ENCODE measurements around the gene VWA8.
"Not testable (repeated sequence)": the region's sequence is repeated elsewhere in the genome, so short reads cannot be mapped to it uniquely, and the experiment has no call there.

VWA8 gene

GRCh38 chr13:41944635-41945397 is 16.1 kb downstream of the VWA8 start:
- Mint-ChIP-seq H3K36me3 (peaks cover 47% of the 10 kb centered on the region), H3K9me3 (peaks cover 9% of the 10 kb centered on the region)

GRCh38 chr13:41944229-41944628 is 16.7 kb downstream of the VWA8 start:
- H3K4me3 Mint-ChIP-seq = no peak overlapping the region
- H3K36me3 Mint-ChIP-seq = peaks cover 43% of the 10 kb centered on the region
- no peak overlapping the region for H3K27ac Mint-ChIP-seq
- H3K27me3 Mint-ChIP-seq = no peaks in the 10 kb centered on the region
- peaks cover 9% of the 10 kb centered on the region for H3K9me3 Mint-ChIP-seq
- H3K4me1 Mint-ChIP-seq = peaks cover 26% of the 10 kb centered on the region

More at GRCh38 chr13:41944635-41945397, 16.1 kb downstream of the VWA8 start:
- Mint-ChIP-seq H3K4me1 (peaks cover 23% of the 10 kb centered on the region), H3K27ac (peak overlapping the region; percentile 0), H3K27me3 (no peaks in the 10 kb centered on the region), H3K4me3 (no peak overlapping the region)

GRCh38 chr13:41942462-41943094 is 18.3 kb downstream of the VWA8 start:
- Mint-ChIP-seq H3K36me3 (peaks cover 34% of the 10 kb centered on the region), H3K4me3 (no peak overlapping the region), H3K4me1 (peaks cover 31% of the 10 kb centered on the region), H3K9me3 (peaks cover 9% of the 10 kb centered on the region), H3K27ac (no peak overlapping the region), H3K27me3 (no peaks in the 10 kb centered on the region)

GRCh38 chr13:41941174-41941573 is 19.7 kb downstream of the VWA8 start:
- H3K27me3 Mint-ChIP-seq = no peaks in the 10 kb centered on the region
- no peak overlapping the region for H3K27ac Mint-ChIP-seq
- peaks cover 26% of the 10 kb centered on the region for H3K36me3 Mint-ChIP-seq
- peaks cover 32% of the 10 kb centered on the region for H3K4me1 Mint-ChIP-seq
- no peaks in the 10 kb centered on the region for H3K9me3 Mint-ChIP-seq
- H3K4me3 Mint-ChIP-seq = no peak overlapping the region

- Mint-ChIP-seq H3K27ac (no peak overlapping the region), H3K4me3 (no peak overlapping the region)
These were observed 21.5 kb downstream of the VWA8 start for GRCh38 chr13:41939398-41939797.

GRCh38 chr13:41938918-41939317 is 22.0 kb downstream of the VWA8 start:
- no peak overlapping the region for H3K27ac Mint-ChIP-seq
- H3K36me3 Mint-ChIP-seq = peaks cover 21% of the 10 kb centered on the region
- peaks cover 35% of the 10 kb centered on the region for H3K4me1 Mint-ChIP-seq
- no peaks in the 10 kb centered on the region for H3K27me3 Mint-ChIP-seq
- no peaks in the 10 kb centered on the region for H3K9me3 Mint-ChIP-seq
- H3K4me3 Mint-ChIP-seq = no peak overlapping the region

More at GRCh38 chr13:41939398-41939797, 21.5 kb downstream of the VWA8 start:
- H3K9me3 Mint-ChIP-seq = no peaks in the 10 kb centered on the region
- H3K27me3 Mint-ChIP-seq = no peaks in the 10 kb centered on the region
- peaks cover 17% of the 10 kb centered on the region for H3K36me3 Mint-ChIP-seq
- H3K4me1 Mint-ChIP-seq = peaks cover 35% of the 10 kb centered on the region

GRCh38 chr13:41937388-41937787 is 23.5 kb downstream of the VWA8 start:
- peaks cover 25% of the 10 kb centered on the region for H3K36me3 Mint-ChIP-seq
- no peaks in the 10 kb centered on the region for H3K27me3 Mint-ChIP-seq
- no peak overlapping the region for H3K4me3 Mint-ChIP-seq
- H3K27ac Mint-ChIP-seq = no peak overlapping the region
- H3K4me1 Mint-ChIP-seq = peaks cover 50% of the 10 kb centered on the region
- no peaks in the 10 kb centered on the region for H3K9me3 Mint-ChIP-seq

- no peaks in the 10 kb centered on the region for H3K9me3 Mint-ChIP-seq
- no peaks in the 10 kb centered on the region for H3K27me3 Mint-ChIP-seq
- peaks cover 28% of the 10 kb centered on the region for H3K36me3 Mint-ChIP-seq
- peaks cover 53% of the 10 kb centered on the region for H3K4me1 Mint-ChIP-seq
- H3K4me3 Mint-ChIP-seq = no peak overlapping the region
- H3K27ac Mint-ChIP-seq = no peak overlapping the region
These were observed 25.4 kb downstream of the VWA8 start for GRCh38 chr13:41935501-41935900.

GRCh38 chr13:41934994-41935393 is 25.9 kb downstream of the VWA8 start:
- H3K27ac Mint-ChIP-seq = no peak overlapping the region
- H3K36me3 Mint-ChIP-seq = peaks cover 29% of the 10 kb centered on the region
- peaks cover 53% of the 10 kb centered on the region for H3K4me1 Mint-ChIP-seq
- no peaks in the 10 kb centered on the region for H3K27me3 Mint-ChIP-seq
- no peaks in the 10 kb centered on the region for H3K9me3 Mint-ChIP-seq
- H3K4me3 Mint-ChIP-seq = no peak overlapping the region

GRCh38 chr13:41934120-41934519 is 26.8 kb downstream of the VWA8 start:
- H3K4me1 Mint-ChIP-seq = peaks cover 58% of the 10 kb centered on the region
- H3K27ac Mint-ChIP-seq = no peak overlapping the region
- no peaks in the 10 kb centered on the region for H3K27me3 Mint-ChIP-seq
- no peak overlapping the region for H3K4me3 Mint-ChIP-seq
- peaks cover 33% of the 10 kb centered on the region for H3K36me3 Mint-ChIP-seq
- H3K9me3 Mint-ChIP-seq = no peaks in the 10 kb centered on the region

GRCh38 chr13:41931337-41931736 is 29.6 kb downstream of the VWA8 start:
- Mint-ChIP-seq H3K27ac (peak overlapping the region; percentile 87), H3K9me3 (no peaks in the 10 kb centered on the region), H3K4me3 (peak overlapping the region; percentile 75), H3K4me1 (peaks cover 70% of the 10 kb centered on the region), H3K36me3 (peaks cover 36% of the 10 kb centered on the region), H3K27me3 (no peaks in the 10 kb centered on the region)

- peaks cover 5% of the 10 kb centered on the region for H3K9me3 Mint-ChIP-seq
- no peak overlapping the region for H3K27ac Mint-ChIP-seq
- peaks cover 34% of the 10 kb centered on the region for H3K36me3 Mint-ChIP-seq
- H3K4me3 Mint-ChIP-seq = no peak overlapping the region
- no peaks in the 10 kb centered on the region for H3K27me3 Mint-ChIP-seq
- H3K4me1 Mint-ChIP-seq = peaks cover 66% of the 10 kb centered on the region
These were observed 30.8 kb downstream of the VWA8 start for GRCh38 chr13:41930154-41930553.

GRCh38 chr13:41928323-41928722 is 32.6 kb downstream of the VWA8 start:
- H3K4me1 Mint-ChIP-seq = peaks cover 72% of the 10 kb centered on the region
- H3K36me3 Mint-ChIP-seq = peaks cover 41% of the 10 kb centered on the region
- H3K27me3 Mint-ChIP-seq = no peaks in the 10 kb centered on the region
- H3K4me3 Mint-ChIP-seq = peak overlapping the region; percentile 68
- peak overlapping the region; percentile 91 for H3K27ac Mint-ChIP-seq
- peaks cover 11% of the 10 kb centered on the region for H3K9me3 Mint-ChIP-seq

GRCh38 chr13:41925014-41925413 is 35.9 kb downstream of the VWA8 start:
- Mint-ChIP-seq H3K27ac (no peak overlapping the region), H3K9me3 (peaks cover 11% of the 10 kb centered on the region), H3K4me1 (peaks cover 62% of the 10 kb centered on the region), H3K36me3 (peaks cover 44% of the 10 kb centered on the region), H3K4me3 (peak overlapping the region; percentile 30), H3K27me3 (no peaks in the 10 kb centered on the region)

- not testable (repeated sequence) for H3K27ac Mint-ChIP-seq, H3K4me3 Mint-ChIP-seq, H3K27me3 Mint-ChIP-seq
- Mint-ChIP-seq H3K36me3 (peaks cover 37% of the 10 kb centered on the region), H3K9me3 (peaks cover 11% of the 10 kb centered on the region), H3K4me1 (peaks cover 61% of the 10 kb centered on the region)
These were observed 38.0 kb downstream of the VWA8 start for GRCh38 chr13:41922894-41923293.

GRCh38 chr13:41919741-41920487 is 41.0 kb downstream of the VWA8 start:
- no peaks in the 10 kb centered on the region for H3K27me3 Mint-ChIP-seq
- H3K27ac Mint-ChIP-seq = peak overlapping the region; percentile 70
- H3K4me3 Mint-ChIP-seq = no peak overlapping the region
- H3K36me3 Mint-ChIP-seq = peaks cover 24% of the 10 kb centered on the region
- H3K4me1 Mint-ChIP-seq = peaks cover 72% of the 10 kb centered on the region
- H3K9me3 Mint-ChIP-seq = peaks cover 3% of the 10 kb centered on the region
